Hepatic stellate cell (primary cell): ENCODE measurements around the gene SYCE3.

Experiments
- DNase-seq: peaks from one replicate; pipeline ENCODE4 v3.0.0; 2011; ENCODE audit warnings: low spot score

SYCE3 gene

GRCh38 chr22:50600538-50600937, 37.8 kb upstream of the SYCE3 start, which contains the start of gene MAPK8IP2:
MAPK8IP2 (plus strand) TSS chr22:50600793; CDS start chr22:50600819, 26 bp downstream.
- no peak for DNase-seq

- DNase-seq, result peak; percentile 79
Measured at GRCh38 chr22:50599816-50600455, 37.2 kb upstream of the SYCE3 start.

- DNase-seq, result no peak
Measured at GRCh38 chr22:50597097-50597496, 34.4 kb upstream of the SYCE3 start.

- DNase-seq, result no peak
Measured at GRCh38 chr22:50595189-50595588, 32.5 kb upstream of the SYCE3 start.

GRCh38 chr22:50587407-50587806, 24.7 kb upstream of the SYCE3 start:
- no peak for DNase-seq

GRCh38 chr22:50586416-50586815, 23.7 kb upstream of the SYCE3 start:
- no peak for DNase-seq

GRCh38 chr22:50585781-50586180, 23.1 kb upstream of the SYCE3 start:
- no peak for DNase-seq

GRCh38 chr22:50585238-50585637, 22.5 kb upstream of the SYCE3 start:
- no peak for DNase-seq

- DNase-seq, result no peak
Measured at GRCh38 chr22:50584106-50585096, 21.7 kb upstream of the SYCE3 start.

- peak; percentile 47 for DNase-seq
Measured at GRCh38 chr22:50583294-50583861, 20.7 kb upstream of the SYCE3 start.

- peak; percentile 100 for DNase-seq
Measured at GRCh38 chr22:50582493-50583293, 20.0 kb upstream of the SYCE3 start, which contains the start of gene CHKB. CHKB (minus strand) TSS chr22:50582849; CDS start chr22:50582781, 68 bp downstream.

GRCh38 chr22:50581950-50582492, 19.3 kb upstream of the SYCE3 start:
- no peak for DNase-seq

- DNase-seq, result no peak
Measured at GRCh38 chr22:50581031-50581949, 18.6 kb upstream of the SYCE3 start.

- no peak for DNase-seq
Measured at GRCh38 chr22:50579752-50580151, 17.0 kb upstream of the SYCE3 start.

- no peak for DNase-seq
Measured at GRCh38 chr22:50578776-50579310, 16.1 kb upstream of the SYCE3 start.

- DNase-seq, result peak; percentile 68
Measured at GRCh38 chr22:50577987-50578775, 15.5 kb upstream of the SYCE3 start, which contains the start of gene CPT1B. CPT1B (minus strand) TSS chr22:50578427; CDS start chr22:50577915, 512 bp downstream.

GRCh38 chr22:50577697-50577986, 14.9 kb upstream of the SYCE3 start:
- no peak for DNase-seq

- no peak for DNase-seq
Measured at GRCh38 chr22:50576806-50577696, 14.3 kb upstream of the SYCE3 start.
